ENCODE data around the gene GLO1. TPM values are rescaled to one million over a fixed set of nuclear protein-coding genes. Genes with fewer than 3 reads are reported as not detected.

The GLO1 gene
- total RNA-seq, 1 experiment from 2014 or later = 188 TPM

- Histone ChIP-seq H2BK5ac (ENCODE audit: insufficient read length, low read length) (no peak overlapping the region), H3K9ac (ENCODE audit: extremely low read depth, insufficient read length, low read length) (no peak overlapping the region), H3K27me3 (ENCODE audit: insufficient read depth, low read length) (no peaks in the 10 kb centered on the region), H3K4me2 (ENCODE audit: insufficient read depth, insufficient read length, low read length) (no peak overlapping the region), H3K79me2 (ENCODE audit: insufficient read depth, low read length) (peaks cover 18% of the 10 kb centered on the region; the same call in 1 of the 2 replicates), H3K27ac (ENCODE audit: insufficient read length, low read depth, low read length) (no peak overlapping the region), H4K8ac (replicated peaks; ENCODE audit: insufficient read length, low read depth, low read length) (no peak overlapping the region), H4K20me1 (ENCODE audit: control insufficient read depth, insufficient read depth, insufficient read length) (no peaks in the 10 kb centered on the region), H2BK20ac (ENCODE audit: low read depth, low read length, poor library complexity, severe bottlenecking) (no peak overlapping the region), H3K4ac (ENCODE audit: low read depth, low read length) (no peak overlapping the region), H2BK120ac (ENCODE audit: low read depth, low read length, poor library complexity, severe bottlenecking) (no peak overlapping the region), H3K23ac (ENCODE audit: insufficient read length, low read depth, low read length) (no peak overlapping the region), H3K79me1 (ENCODE audit: insufficient read depth, low read depth, low read length, poor library complexity, severe bottlenecking) (peaks cover 9% of the 10 kb centered on the region), H3K14ac (ENCODE audit: insufficient read depth, low read length) (no peak overlapping the region), H2AFZ (ENCODE audit: low read length) (no peak overlapping the region), H4K91ac (ENCODE audit: insufficient read length, low read depth, low read length) (no peak overlapping the region), H3K23me2 (ENCODE audit: insufficient read length, low read depth, low read length, poor library complexity, severe bottlenecking) (no peaks in the 10 kb centered on the region), H2AK5ac (ENCODE audit: insufficient read length, low read length) (no peak overlapping the region), H3K9me3 (ENCODE audit: control insufficient read depth, low read depth, low read length) (no peaks in the 10 kb centered on the region), H2BK12ac (ENCODE audit: insufficient read length, low read depth, low read length) (no peak overlapping the region), H3T11ph (ENCODE audit: low read length) (no peak overlapping the region), H3K18ac (ENCODE audit: insufficient read length, low read depth, low read length) (no peak overlapping the region), H3K4me1 (ENCODE audit: insufficient read depth, low read length) (no peaks in the 10 kb centered on the region; the same call in 1 of the 2 replicates), H3K56ac (ENCODE audit: insufficient read length, low read depth, low read length) (no peak overlapping the region), H4K5ac (ENCODE audit: insufficient read length, low read depth, low read length) (no peak overlapping the region), H2BK15ac (ENCODE audit: low read depth, low read length) (no peak overlapping the region)
- H3K4me3 Mint-ChIP-seq = no peak overlapping the region
- peak overlapping the region in 2 of 3 experiments; percentile 3 to 14; a peak in 1 of 7 replicates for H3K27ac Mint-ChIP-seq
- no peak for TF ChIP-seq CTCF (conservative IDR thresholded peaks at IDR 0.05)
- H3K27me3 Mint-ChIP-seq (ENCODE audit: low read depth) = no peaks in the 10 kb centered on the region
- DNase-seq = no peak
- peaks cover 10 to 11% of the 10 kb centered on the region in 2 experiments; a peak in 1 of 4 replicates for H3K4me1 Mint-ChIP-seq
- H3K9me3 Mint-ChIP-seq = peaks cover 10 to 14% of the 10 kb centered on the region in 2 experiments
- H3K36me3 Mint-ChIP-seq (ENCODE audit: insufficient read depth in 1 of 3, low read depth in 3 of 3) = peaks cover 30 to 41% (median 41%) of the 10 kb centered on the region in 3 experiments
- no CpG with 5 or more reads among the region's 1 CpG for WGBS (ENCODE audit: extremely low coverage, insufficient read length, low lambda C conversion rate)
Observed at GRCh38 chr6:38695933-38696332, 7.0 kb downstream of the GLO1 start.
